ENCODE measurements around the gene NTRK3.

The NTRK3 gene

GRCh38 chr15:88006146-88006545 lies 250.4 kb downstream of the NTRK3 start:
- no peak overlapping the region for H3K27ac ChIP-seq (replicated peaks)
- peaks cover 2% of the 10 kb centered on the region for H3K27me3 ChIP-seq (ENCODE audit: insufficient read depth, poor library complexity, severe bottlenecking)
- H3K4me3 ChIP-seq (replicated peaks; ENCODE audit: insufficient read depth, low read length) = no peak overlapping the region
- no peak for DNase-seq (ENCODE audit: low read depth in 1 of 2, low spot score in 1 of 2)
- no peak for TF ChIP-seq SPI1 (IDR thresholded peaks at IDR 0.05; ENCODE audit: borderline replicate concordance, low read depth)
- TF ChIP-seq REST (IDR thresholded peaks at IDR 0.05; ENCODE audit: insufficient replicate concordance, low read depth) = no peak
- no peak for TF ChIP-seq POLR2AphosphoS5 (IDR thresholded peaks at IDR 0.05; ENCODE audit: low read depth)
- no peak for TF ChIP-seq CTCF (IDR thresholded peaks at IDR 0.05; ENCODE audit: insufficient read depth, low read length)
- no peak for TF ChIP-seq GABPA (IDR thresholded peaks at IDR 0.05; ENCODE audit: low read depth)

- no peak overlapping the region for H3K4me3 ChIP-seq (replicated peaks; ENCODE audit: insufficient read depth, low read length)
- TF ChIP-seq GABPA (IDR thresholded peaks at IDR 0.05; ENCODE audit: low read depth) (no peak), REST (IDR thresholded peaks at IDR 0.05; ENCODE audit: insufficient replicate concordance, low read depth) (no peak), CTCF (IDR thresholded peaks at IDR 0.05; ENCODE audit: insufficient read depth, low read length) (no peak), POLR2AphosphoS5 (IDR thresholded peaks at IDR 0.05; ENCODE audit: low read depth) (no peak), SPI1 (IDR thresholded peaks at IDR 0.05; ENCODE audit: borderline replicate concordance, low read depth) (no peak)
- H3K27me3 ChIP-seq (ENCODE audit: insufficient read depth, poor library complexity, severe bottlenecking) = peaks cover 2% of the 10 kb centered on the region
- no peak for DNase-seq (ENCODE audit: low read depth in 1 of 2, low spot score in 1 of 2)
- no peak overlapping the region for H3K27ac ChIP-seq (replicated peaks)
Observed at GRCh38 chr15:88004399-88004798, 252.1 kb downstream of the NTRK3 start.

- Histone ChIP-seq H3K4me3 (replicated peaks; ENCODE audit: insufficient read depth, low read length) (no peak overlapping the region), H3K27me3 (ENCODE audit: insufficient read depth, poor library complexity, severe bottlenecking) (peaks cover 2% of the 10 kb centered on the region), H3K27ac (replicated peaks) (no peak overlapping the region)
- no peak for DNase-seq (ENCODE audit: low read depth in 1 of 2, low spot score in 1 of 2)
- TF ChIP-seq SPI1 (IDR thresholded peaks at IDR 0.05; ENCODE audit: borderline replicate concordance, low read depth) (no peak), CTCF (IDR thresholded peaks at IDR 0.05; ENCODE audit: insufficient read depth, low read length) (no peak), GABPA (IDR thresholded peaks at IDR 0.05; ENCODE audit: low read depth) (no peak), REST (IDR thresholded peaks at IDR 0.05; ENCODE audit: insufficient replicate concordance, low read depth) (no peak), POLR2AphosphoS5 (IDR thresholded peaks at IDR 0.05; ENCODE audit: low read depth) (no peak)
Observed at GRCh38 chr15:88003541-88004327, 252.8 kb downstream of the NTRK3 start.
